Erythroblast (primary cell): ENCODE data around the gene ITGA2.

ENCODE experiments used
- GATA1 ChIP-seq: IDR thresholded peaks from 2 replicates; pipeline ENCODE4 v1.6.1; 2011; ENCODE audit warnings: low read depth, mild to moderate bottlenecking, control low read depth, low read length, moderate library complexity
- POLR2A ChIP-seq: IDR thresholded peaks from 2 replicates; pipeline ENCODE4 v1.6.1; 2011; ENCODE audit warnings: mild to moderate bottlenecking, low read length

DNA sequence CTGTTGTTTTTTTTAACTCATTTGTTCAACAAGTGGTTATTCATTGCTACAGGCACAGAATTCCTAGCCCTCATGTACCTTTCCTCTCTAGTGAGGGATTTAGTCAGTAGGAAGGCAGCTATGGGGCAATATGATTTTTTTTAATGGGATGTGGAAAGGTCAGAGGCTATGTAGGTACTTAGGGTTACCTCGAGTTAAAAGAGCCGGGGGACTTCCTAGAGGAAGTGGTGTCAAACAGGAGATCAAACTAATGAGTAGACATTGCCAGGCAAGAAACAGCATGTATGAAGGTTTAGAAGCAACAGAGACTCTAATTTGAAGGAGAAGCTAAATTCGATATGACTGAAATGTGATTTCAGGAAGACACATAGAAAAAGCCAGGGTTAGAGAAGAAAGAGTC is 50.7 kb downstream of the ITGA2 start:
- TF ChIP-seq POLR2A: no peak
- TF ChIP-seq GATA1: no peak
